HL-60 (cell line): ENCODE measurements around the gene ZNF521.

Experiments used
- CTCF ChIP-seq: IDR thresholded peaks from one replicate; pipeline ENCODE4 v1.5.1; 2011; ENCODE audit warnings: low read length, control low read depth, inconsistent platforms; ENCODE audit not compliant: insufficient read depth
- GABPA ChIP-seq: IDR thresholded peaks from 2 replicates; pipeline ENCODE4 v1.6.1; 2012; ENCODE audit warnings: low read depth
- POLR2AphosphoS5 ChIP-seq: IDR thresholded peaks from 2 replicates; pipeline ENCODE4 v1.6.1; 2012; ENCODE audit warnings: low read depth
- SPI1 ChIP-seq: IDR thresholded peaks from 2 replicates; pipeline ENCODE4 v1.6.1; 2012; ENCODE audit warnings: low read depth, mild to moderate bottlenecking, borderline replicate concordance

GRCh38 chr18:25062720-25063119, 289.2 kb downstream of the ZNF521 start:
- no peak for TF ChIP-seq CTCF
- TF ChIP-seq POLR2AphosphoS5 = no peak
- TF ChIP-seq SPI1 = no peak
- no peak for TF ChIP-seq GABPA
